HCT116 (cell line): Measurements from ENCODE around the gene KNCN. TPM values are rescaled to one million over a fixed set of nuclear protein-coding genes. Genes with fewer than 3 reads are reported as not detected.

ENCODE experiments used
- ATAC-seq: fragments of 200-7000 bp; cut with Tn5 transposase; 2 replicates; pipeline ENCODE4 v1.9.1; 2020; ENCODE audit warnings: mild to moderate bottlenecking, moderate library complexity
- BruUV-seq: library from RNA; stranded (reverse); fragments of 400-500 nt; replicated peaks from 2 replicates; lab custom pipeline; 2021; lab: Mats Ljungman, UMichigan
- CTCF ChIA-PET: fragments of 300-600 bp; sonication (Branson Sonifier 250); formaldehyde crosslinking; loops from one replicate; lab custom pipeline; 2021; ENCODE audit warnings: antibody characterized with exemption; lab: Charles Lee
- POLR2A ChIA-PET: fragments of 300-600, 350-600 bp; sonication (Branson Sonifier 250); formaldehyde crosslinking; loops from one replicate; lab custom pipeline; 2021; ENCODE audit warnings: antibody characterized with exemption; lab: Charles Lee
- RAD21 ChIA-PET, 2 experiments: fragments of 300-600 bp; sonication (Branson Sonifier 250); formaldehyde crosslinking; loops; one replicate each; lab custom pipeline; 2023; ENCODE audit warnings: low total read pairs in 2 of 2; ENCODE audit not compliant: uncharacterized antibody in 2 of 2, unreplicated experiment in 2 of 2, low non-redundant PET in 1 of 2; lab: Charles Lee
- DNase-seq: peaks from one replicate; pipeline ENCODE4 v3.0.0-alpha.2; 2010; ENCODE audit warnings: low read depth, low spot score
- H2AFZ ChIP-seq: fragments of 200-600 bp; shearing (Covaris generic), sonication (generic); 2 replicates; pipeline ENCODE4 v1.6.1; 2017; ENCODE audit warnings: low read depth, mixed run types, mixed read lengths, antibody characterized with exemption, low read length; ENCODE audit not compliant: poor library complexity, severe bottlenecking
- H3K27ac ChIP-seq: 2 replicates; pipeline ENCODE4 v1.5.1; 2012; ENCODE audit warnings: low read depth, low read length
- H3K27me3 ChIP-seq: fragments of 200-600 bp; sonication (generic); 2 replicates; pipeline ENCODE4 v1.6.1; 2016; ENCODE audit warnings: mixed run types, low read length, mixed read lengths; ENCODE audit not compliant: insufficient read depth
- H3K36me3 ChIP-seq, 2 experiments: fragments of 200-500 bp in 1 of 2; fragments of 200-600 bp in 1 of 2; sonication (Bioruptor generic) in 1 of 2; sonication (generic) in 1 of 2; 2 replicates each; pipeline versions ENCODE4 v1.5.1 to v1.6.1; 2014 to 2016; ENCODE audit warnings: low read length in 2 of 2, inconsistent platforms in 1 of 2, mixed read lengths in 1 of 2, mixed run types in 1 of 2; ENCODE audit not compliant: insufficient read depth in 2 of 2, control insufficient read depth in 1 of 2
- H3K4me1 ChIP-seq, 2 experiments: fragments of 200-600 bp in 1 of 2; sonication (generic) in 1 of 2; 2 replicates each; pipeline versions ENCODE4 v1.5.1 to v1.6.1; 2012 to 2017; ENCODE audit warnings: low read length in 2 of 2, inconsistent platforms in 1 of 2, mild to moderate bottlenecking in 1 of 2, mixed read lengths in 1 of 2, mixed run types in 1 of 2, moderate library complexity in 1 of 2; ENCODE audit not compliant: insufficient read depth in 2 of 2, control insufficient read depth in 1 of 2
- H3K4me2 ChIP-seq: fragments of 200-600 bp; sonication (generic); 2 replicates; pipeline ENCODE4 v1.6.1; 2017; ENCODE audit warnings: mixed run types, low read length, mixed read lengths
- H3K4me3 ChIP-seq, 2 experiments: fragments of 200-600 bp in 1 of 2; sonication (generic) in 1 of 2; replicated peaks in 1 of 2; 2 replicates each; pipeline ENCODE4 v1.5.1; 2011 to 2016; ENCODE audit warnings: low read length in 2 of 2, control low read depth in 1 of 2, low read depth in 1 of 2, mild to moderate bottlenecking in 1 of 2, mixed read lengths in 1 of 2, mixed run types in 1 of 2
- H3K79me2 ChIP-seq: fragments of 200-600 bp; sonication (generic); 2 replicates; pipeline ENCODE4 v1.6.1; 2017; ENCODE audit warnings: mild to moderate bottlenecking, mixed run types, low read length, moderate library complexity, mixed read lengths; ENCODE audit not compliant: insufficient read depth
- H3K9ac ChIP-seq: fragments of 200-600 bp; sonication (generic); 2 replicates; pipeline ENCODE4 v1.6.1; 2016; ENCODE audit warnings: low read length, mixed read lengths
- H3K9me2 ChIP-seq: fragments of 200-600 bp; sonication (generic), shearing (Covaris generic); 2 replicates; pipeline ENCODE4 v1.6.1; 2017; ENCODE audit warnings: mixed run types, mild to moderate bottlenecking, moderate library complexity; ENCODE audit not compliant: insufficient read depth
- H3K9me3 ChIP-seq, 2 experiments: fragments of 200-500 bp in 1 of 2; fragments of 200-600 bp in 1 of 2; sonication (Bioruptor generic) in 1 of 2; sonication (generic) in 1 of 2; 2 replicates each; pipeline ENCODE4 v1.6.1; 2014 to 2017; ENCODE audit warnings: low read length in 2 of 2, mixed read lengths in 2 of 2, inconsistent platforms in 1 of 2, low read depth in 1 of 2, mild to moderate bottlenecking in 1 of 2, mixed run types in 1 of 2, moderate library complexity in 1 of 2; ENCODE audit not compliant: control insufficient read depth in 1 of 2, insufficient read depth in 1 of 2
- H4K20me1 ChIP-seq: fragments of 200-600 bp; sonication (generic), shearing (Covaris generic); 2 replicates; pipeline ENCODE4 v1.6.1; 2017; ENCODE audit warnings: mixed run types, mild to moderate bottlenecking, moderate library complexity; ENCODE audit not compliant: insufficient read depth
- EGR1 ChIP-seq: IDR thresholded peaks from 2 replicates; pipeline ENCODE4 v1.6.1; 2012; ENCODE audit warnings: low read depth
- POLR2A ChIP-seq: IDR thresholded peaks from 2 replicates; pipeline ENCODE4 v1.7.0; 2011; ENCODE audit warnings: borderline replicate concordance; ENCODE audit not compliant: insufficient read depth, insufficient read length; ENCODE audit errors: extremely low read depth
- POLR2AphosphoS5 ChIP-seq: IDR thresholded peaks from 2 replicates; pipeline ENCODE4 v1.6.1; 2011; ENCODE audit warnings: mild to moderate bottlenecking, low read depth, low read length, moderate library complexity
- RAD21 ChIP-seq: IDR thresholded peaks from 2 replicates; pipeline ENCODE4 v1.6.1; 2012; ENCODE audit warnings: low read depth, mild to moderate bottlenecking
- TCF7L2 ChIP-seq: IDR thresholded peaks from 2 replicates; pipeline ENCODE4 v1.7.0; 2011; ENCODE audit warnings: borderline replicate concordance, inconsistent platforms; ENCODE audit not compliant: insufficient read depth, insufficient read length; ENCODE audit errors: extremely low read depth
- intact Hi-C: fragments of 100-400 bp; cut with micrococcal nuclease; formaldehyde crosslinking; loops from 2 replicates; pipeline ENCODE4 v1.10.0; 2022
- total RNA-seq: library from RNA; stranded (reverse); gene quantifications from one replicate; pipeline ENCODE4 v1.2.1, GENCODE V29; 2021; ENCODE audit not compliant: unreplicated experiment
- TF ChIP-seq, protein P1 (sequence below): IDR thresholded peaks from 2 replicates; pipeline ENCODE4 v1.6.1; 2012
- TF ChIP-seq, protein P2 (sequence below): IDR thresholded peaks from 2 replicates; pipeline ENCODE4 v1.6.1; 2011; ENCODE audit warnings: mild to moderate bottlenecking, low read length, moderate library complexity; ENCODE audit not compliant: insufficient replicate concordance; ENCODE audit errors: extremely low read depth

The KNCN gene
- total RNA-seq, 1 experiment from 2014 or later, result not detected

DNA sequence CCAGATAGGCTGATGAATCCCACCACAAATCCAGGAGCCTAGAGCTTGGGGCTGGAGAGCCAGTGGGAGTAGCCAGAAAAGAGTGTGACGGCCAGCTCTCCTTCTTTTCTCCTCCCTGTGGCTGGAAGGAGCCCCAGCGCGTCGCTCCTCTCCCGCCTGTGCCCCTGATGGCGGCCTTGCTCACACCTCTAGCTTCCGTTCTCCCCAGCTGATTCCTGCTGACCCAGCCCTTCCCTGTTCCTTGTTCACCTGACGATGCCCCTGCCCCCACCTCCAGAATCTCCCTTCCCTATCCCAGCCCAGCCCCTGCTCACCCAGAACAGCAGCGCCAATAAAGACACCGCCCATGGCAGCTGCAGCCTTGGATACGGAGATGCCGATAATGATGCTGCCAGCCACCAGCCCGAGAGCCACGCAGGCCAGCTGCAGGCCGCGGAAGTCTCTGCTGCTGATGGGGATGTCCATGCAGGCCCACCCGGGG is 656 bp downstream of the KNCN start:
- no peak for ATAC-seq
- Histone ChIP-seq H3K27me3 (no peaks in the 10 kb centered on the region), H4K20me1 (no peaks in the 10 kb centered on the region), H2AFZ (no peak overlapping the region), H3K4me2 (no peak overlapping the region), H3K9me3 (no peaks in the 10 kb centered on the region), H3K4me3 (no peak overlapping the region), H3K36me3 (no peaks in the 10 kb centered on the region), H3K27ac (no peak overlapping the region), H3K9ac (no peak overlapping the region), H3K9me2 (no peaks in the 10 kb centered on the region), H3K4me1 (peaks cover 0 to 7% of the 10 kb centered on the region in 2 experiments; a peak in 1 of 4 replicates), H3K79me2 (no peaks in the 10 kb centered on the region)
- no TSS peak for BruUV-seq
- ChIA-PET CTCF (interaction anchor here (0.6 kb wide), 1 partner anchor 144 kb away, joined by 3 read pairs; no protein-coding TSS in a partner anchor), POLR2A (no interaction called here), RAD21 (no interaction called here)
- DNase-seq, result no peak
- intact Hi-C loops, result no loop called here
- TF ChIP-seq, protein P1, sequence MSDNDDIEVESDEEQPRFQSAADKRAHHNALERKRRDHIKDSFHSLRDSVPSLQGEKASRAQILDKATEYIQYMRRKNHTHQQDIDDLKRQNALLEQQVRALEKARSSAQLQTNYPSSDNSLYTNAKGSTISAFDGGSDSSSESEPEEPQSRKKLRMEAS, result no peak
- TF ChIP-seq, protein P2, sequence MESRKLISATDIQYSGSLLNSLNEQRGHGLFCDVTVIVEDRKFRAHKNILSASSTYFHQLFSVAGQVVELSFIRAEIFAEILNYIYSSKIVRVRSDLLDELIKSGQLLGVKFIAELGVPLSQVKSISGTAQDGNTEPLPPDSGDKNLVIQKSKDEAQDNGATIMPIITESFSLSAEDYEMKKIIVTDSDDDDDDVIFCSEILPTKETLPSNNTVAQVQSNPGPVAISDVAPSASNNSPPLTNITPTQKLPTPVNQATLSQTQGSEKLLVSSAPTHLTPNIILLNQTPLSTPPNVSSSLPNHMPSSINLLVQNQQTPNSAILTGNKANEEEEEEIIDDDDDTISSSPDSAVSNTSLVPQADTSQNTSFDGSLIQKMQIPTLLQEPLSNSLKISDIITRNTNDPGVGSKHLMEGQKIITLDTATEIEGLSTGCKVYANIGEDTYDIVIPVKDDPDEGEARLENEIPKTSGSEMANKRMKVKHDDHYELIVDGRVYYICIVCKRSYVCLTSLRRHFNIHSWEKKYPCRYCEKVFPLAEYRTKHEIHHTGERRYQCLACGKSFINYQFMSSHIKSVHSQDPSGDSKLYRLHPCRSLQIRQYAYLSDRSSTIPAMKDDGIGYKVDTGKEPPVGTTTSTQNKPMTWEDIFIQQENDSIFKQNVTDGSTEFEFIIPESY, result no peak
- TF ChIP-seq POLR2AphosphoS5, result no peak
- TF ChIP-seq POLR2A, result no peak
- no peak for TF ChIP-seq TCF7L2
- TF ChIP-seq RAD21, result no peak
- no peak for TF ChIP-seq EGR1
